ENCODE measurements around the gene BPIFB6. TPM values are rescaled to one million over a fixed set of nuclear protein-coding genes. Genes with fewer than 3 reads are reported as not detected.

The BPIFB6 gene
- total RNA-seq: not detected

- POLR2A ChIA-PET: no interaction called here
- Mint-ChIP-seq H3K27ac (no peak within 1 kb of the TSS), H3K4me1 (ENCODE audit: low read depth) (no peaks in the 10 kb centered on the region), H3K4me3 (no peak within 1 kb of the TSS), H3K27me3 (no peaks in the 10 kb centered on the region), H3K36me3 (no peaks in the 10 kb centered on the region), H3K9me3 (peaks cover 4% of the 10 kb centered on the region)
- intact Hi-C loops (cut with micrococcal nuclease): no loop called here
- DNase-seq: no peak
- CTCF ChIA-PET: interaction anchor here (0.8 kb wide), 1 partner anchor 65 kb away, joined by 3 read pairs; no protein-coding TSS in a partner anchor
These were observed at the start of gene BPIFB6 for GRCh38 chr20:33031531-33031930. Gene BPIFB6 (plus strand): TSS chr20:33031648. CDS start chr20:33031648, 0 bp downstream.

- Mint-ChIP-seq H3K27me3 (no peaks in the 10 kb centered on the region), H3K4me3 (no peak overlapping the region), H3K36me3 (no peaks in the 10 kb centered on the region), H3K4me1 (ENCODE audit: low read depth) (peaks cover 5% of the 10 kb centered on the region), H3K27ac (no peak overlapping the region), H3K9me3 (no peaks in the 10 kb centered on the region)
- POLR2A ChIA-PET: no interaction called here
- DNase-seq: no peak
- intact Hi-C loops (cut with micrococcal nuclease): no loop called here
- CTCF ChIA-PET: no interaction called here
These were observed 48.6 kb upstream of the BPIFB6 start for GRCh38 chr20:32982617-32983458.

GRCh38 chr20:32983459-32984112 is 47.9 kb upstream of the BPIFB6 start:
- no peak for DNase-seq
- Mint-ChIP-seq H3K27me3 (no peaks in the 10 kb centered on the region), H3K27ac (no peak overlapping the region), H3K9me3 (no peaks in the 10 kb centered on the region), H3K4me1 (ENCODE audit: low read depth) (peaks cover 2% of the 10 kb centered on the region), H3K4me3 (no peak overlapping the region), H3K36me3 (no peaks in the 10 kb centered on the region)
- intact Hi-C loops (cut with micrococcal nuclease): no loop called here
- ChIA-PET CTCF (interaction anchor here (1.1 kb wide), 1 partner anchor 194 kb away, joined by 3 read pairs; no protein-coding TSS in a partner anchor), POLR2A (no interaction called here)

GRCh38 chr20:32984196-32984595 is 47.3 kb upstream of the BPIFB6 start:
- intact Hi-C loops (cut with micrococcal nuclease): no loop called here
- POLR2A ChIA-PET: no interaction called here
- H3K36me3 Mint-ChIP-seq: no peaks in the 10 kb centered on the region
- DNase-seq: no peak
- no peak overlapping the region for H3K4me3 Mint-ChIP-seq
- peaks cover 2% of the 10 kb centered on the region for H3K4me1 Mint-ChIP-seq (ENCODE audit: low read depth)
- no peaks in the 10 kb centered on the region for H3K27me3 Mint-ChIP-seq
- H3K9me3 Mint-ChIP-seq: no peaks in the 10 kb centered on the region
- CTCF ChIA-PET: interaction anchor here (1.1 kb wide), 1 partner anchor 194 kb away, joined by 3 read pairs; no protein-coding TSS in a partner anchor
- H3K27ac Mint-ChIP-seq: no peak overlapping the region

GRCh38 chr20:32984631-32985354 is 46.7 kb upstream of the BPIFB6 start:
- H3K4me1 Mint-ChIP-seq (ENCODE audit: low read depth): peaks cover 2% of the 10 kb centered on the region
- H3K27ac Mint-ChIP-seq: no peak overlapping the region
- intact Hi-C loops (cut with micrococcal nuclease): no loop called here
- H3K4me3 Mint-ChIP-seq: no peak overlapping the region
- ChIA-PET POLR2A (no interaction called here), CTCF (no interaction called here)
- no peak for DNase-seq
- no peaks in the 10 kb centered on the region for H3K27me3 Mint-ChIP-seq
- H3K36me3 Mint-ChIP-seq: no peaks in the 10 kb centered on the region
- H3K9me3 Mint-ChIP-seq: no peaks in the 10 kb centered on the region

- Mint-ChIP-seq H3K27me3 (no peaks in the 10 kb centered on the region), H3K27ac (no peak overlapping the region), H3K4me3 (no peak overlapping the region), H3K36me3 (no peaks in the 10 kb centered on the region), H3K4me1 (ENCODE audit: low read depth) (peaks cover 4% of the 10 kb centered on the region), H3K9me3 (no peaks in the 10 kb centered on the region)
- ChIA-PET POLR2A (no interaction called here), CTCF (interaction anchor here (1.1 kb wide), 2 partner anchors 19 to 40 kb away, joined by 3 read pairs; no protein-coding TSS in a partner anchor)
- DNase-seq: no peak
- intact Hi-C loops (cut with micrococcal nuclease): no loop called here
These were observed 45.9 kb upstream of the BPIFB6 start for GRCh38 chr20:32985596-32985995.

- no peak overlapping the region for H3K27ac Mint-ChIP-seq
- H3K27me3 Mint-ChIP-seq: no peaks in the 10 kb centered on the region
- ChIA-PET CTCF (interaction anchor here (1.1 kb wide), 2 partner anchors 19 to 41 kb away, joined by 3 read pairs; no protein-coding TSS in a partner anchor), POLR2A (interaction anchor here (1.0 kb wide), 1 partner anchor 15 kb away, joined by 3 read pairs; no protein-coding TSS in a partner anchor)
- peaks cover 8% of the 10 kb centered on the region for H3K4me1 Mint-ChIP-seq (ENCODE audit: low read depth)
- intact Hi-C loops (cut with micrococcal nuclease): no loop called here
- DNase-seq: no peak
- no peaks in the 10 kb centered on the region for H3K36me3 Mint-ChIP-seq
- H3K4me3 Mint-ChIP-seq: no peak overlapping the region
- no peaks in the 10 kb centered on the region for H3K9me3 Mint-ChIP-seq
These were observed 45.0 kb upstream of the BPIFB6 start for GRCh38 chr20:32986331-32986966.

- Mint-ChIP-seq H3K27ac (no peak overlapping the region), H3K9me3 (no peaks in the 10 kb centered on the region), H3K27me3 (no peaks in the 10 kb centered on the region), H3K36me3 (no peaks in the 10 kb centered on the region), H3K4me1 (ENCODE audit: low read depth) (peaks cover 6% of the 10 kb centered on the region), H3K4me3 (no peak overlapping the region)
- CTCF ChIA-PET: no interaction called here
- POLR2A ChIA-PET: no interaction called here
- intact Hi-C loops (cut with micrococcal nuclease): no loop called here
- no peak for DNase-seq
These were observed 44.2 kb upstream of the BPIFB6 start for GRCh38 chr20:32987044-32987825.

- H3K27ac Mint-ChIP-seq: no peak overlapping the region
- intact Hi-C loops (cut with micrococcal nuclease): no loop called here
These were observed 43.4 kb upstream of the BPIFB6 start for GRCh38 chr20:32988008-32988407.

GRCh38 chr20:32989507-32990283 is 41.8 kb upstream of the BPIFB6 start:
- intact Hi-C loops (cut with micrococcal nuclease): no loop called here
- H3K27ac Mint-ChIP-seq: no peak overlapping the region
- ChIA-PET CTCF (no interaction called here), POLR2A (no interaction called here)
- no peak for DNase-seq
- H3K9me3 Mint-ChIP-seq: peaks cover 3% of the 10 kb centered on the region
- H3K4me3 Mint-ChIP-seq: no peak overlapping the region
- H3K36me3 Mint-ChIP-seq: peaks cover 2% of the 10 kb centered on the region
- H3K4me1 Mint-ChIP-seq (ENCODE audit: low read depth): peaks cover 6% of the 10 kb centered on the region
- H3K27me3 Mint-ChIP-seq: no peaks in the 10 kb centered on the region

More at GRCh38 chr20:32988008-32988407, 43.4 kb upstream of the BPIFB6 start:
- no peak for DNase-seq
- CTCF ChIA-PET: no interaction called here
- Mint-ChIP-seq H3K36me3 (no peaks in the 10 kb centered on the region), H3K27me3 (no peaks in the 10 kb centered on the region), H3K4me1 (ENCODE audit: low read depth) (peaks cover 6% of the 10 kb centered on the region), H3K9me3 (no peaks in the 10 kb centered on the region), H3K4me3 (no peak overlapping the region)
- POLR2A ChIA-PET: no interaction called here

GRCh38 chr20:32990426-32990825 is 41.0 kb upstream of the BPIFB6 start:
- ChIA-PET CTCF (interaction anchor here (1.0 kb wide), 1 partner anchor 41 kb away, joined by 3 read pairs; no protein-coding TSS in a partner anchor), POLR2A (no interaction called here)
- intact Hi-C loops (cut with micrococcal nuclease): no loop called here
- H3K4me3 Mint-ChIP-seq: no peak overlapping the region
- peaks cover 11% of the 10 kb centered on the region for H3K9me3 Mint-ChIP-seq
- H3K27ac Mint-ChIP-seq: no peak overlapping the region
- peaks cover 5% of the 10 kb centered on the region for H3K36me3 Mint-ChIP-seq
- H3K4me1 Mint-ChIP-seq (ENCODE audit: low read depth): peaks cover 6% of the 10 kb centered on the region
- DNase-seq: no peak
- no peaks in the 10 kb centered on the region for H3K27me3 Mint-ChIP-seq

Measured in activated CD4-positive, alpha-beta memory T cell treated with anti-CD3 and anti-CD28 coated beads for 36 hours (primary cell).